Duodenal mucosa (tissue), 2 donors: Measurements from ENCODE around the gene PRKCZ.

Experiments used
- H3K27ac ChIP-seq: one replicate; pipeline ENCODE4 v1.7.0; 2013; ENCODE audit warnings: low read depth, low read length
- H3K27me3 ChIP-seq, 2 donors: one replicate each; pipeline ENCODE4 v1.7.0; 2013; ENCODE audit warnings: low read length in 2 of 2, control low read depth in 1 of 2; ENCODE audit not compliant: insufficient read depth in 2 of 2, control insufficient read depth in 1 of 2
- H3K36me3 ChIP-seq, 2 donors: one replicate each; pipeline ENCODE4 v1.7.0; 2013; ENCODE audit warnings: low read length in 2 of 2, control low read depth in 1 of 2; ENCODE audit not compliant: insufficient read depth in 2 of 2, control insufficient read depth in 1 of 2
- H3K4me1 ChIP-seq, 2 donors: one replicate each; pipeline ENCODE4 v1.7.0; 2013; ENCODE audit warnings: low read length in 2 of 2, control low read depth in 1 of 2; ENCODE audit not compliant: insufficient read depth in 2 of 2, control insufficient read depth in 1 of 2
- H3K4me3 ChIP-seq, 2 donors: one replicate each; pipeline ENCODE4 v1.7.0; 2013; ENCODE audit warnings: low read length in 2 of 2, low read depth in 1 of 2
- H3K9ac ChIP-seq, 2 donors: one replicate each; pipeline ENCODE4 v1.7.0; 2013; ENCODE audit warnings: low read length in 2 of 2, low read depth in 1 of 2
- H3K9me3 ChIP-seq, 2 donors: one replicate each; pipeline ENCODE4 v1.7.0; 2013; ENCODE audit warnings: low read length in 2 of 2, control low read depth in 1 of 2; ENCODE audit not compliant: control insufficient read depth in 1 of 2

The PRKCZ gene

DNA sequence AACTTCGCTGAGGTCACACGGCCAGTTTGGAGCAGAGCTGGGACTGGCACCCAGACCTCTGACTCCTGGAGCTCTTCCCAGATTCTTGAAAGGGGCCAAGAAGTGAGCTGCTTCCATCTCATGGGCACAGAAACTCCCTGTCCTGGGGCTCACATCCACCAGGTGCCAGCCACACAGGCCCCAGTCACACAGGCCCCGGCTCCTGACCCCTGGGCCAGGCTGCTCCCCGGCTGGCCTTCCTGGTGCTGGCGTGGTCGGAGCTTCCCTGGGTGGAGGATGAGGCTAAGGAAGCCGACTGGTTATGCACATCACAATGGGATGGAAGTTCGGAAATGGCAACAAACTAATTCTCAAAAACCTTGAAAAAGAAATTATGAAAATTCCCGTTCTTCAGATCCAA lies 34.1 kb upstream of the PRKCZ start:
- no peak overlapping the region for H3K9ac ChIP-seq
- H3K27me3 ChIP-seq: peaks cover 50 to 52% of the 10 kb centered on the region in 2 donors
- no peak overlapping the region for H3K27ac ChIP-seq
- H3K4me1 ChIP-seq: peaks cover 0 to 3% of the 10 kb centered on the region in 2 donors
- H3K9me3 ChIP-seq: no peaks in the 10 kb centered on the region
- no peaks in the 10 kb centered on the region for H3K36me3 ChIP-seq
- no peak overlapping the region for H3K4me3 ChIP-seq

DNA sequence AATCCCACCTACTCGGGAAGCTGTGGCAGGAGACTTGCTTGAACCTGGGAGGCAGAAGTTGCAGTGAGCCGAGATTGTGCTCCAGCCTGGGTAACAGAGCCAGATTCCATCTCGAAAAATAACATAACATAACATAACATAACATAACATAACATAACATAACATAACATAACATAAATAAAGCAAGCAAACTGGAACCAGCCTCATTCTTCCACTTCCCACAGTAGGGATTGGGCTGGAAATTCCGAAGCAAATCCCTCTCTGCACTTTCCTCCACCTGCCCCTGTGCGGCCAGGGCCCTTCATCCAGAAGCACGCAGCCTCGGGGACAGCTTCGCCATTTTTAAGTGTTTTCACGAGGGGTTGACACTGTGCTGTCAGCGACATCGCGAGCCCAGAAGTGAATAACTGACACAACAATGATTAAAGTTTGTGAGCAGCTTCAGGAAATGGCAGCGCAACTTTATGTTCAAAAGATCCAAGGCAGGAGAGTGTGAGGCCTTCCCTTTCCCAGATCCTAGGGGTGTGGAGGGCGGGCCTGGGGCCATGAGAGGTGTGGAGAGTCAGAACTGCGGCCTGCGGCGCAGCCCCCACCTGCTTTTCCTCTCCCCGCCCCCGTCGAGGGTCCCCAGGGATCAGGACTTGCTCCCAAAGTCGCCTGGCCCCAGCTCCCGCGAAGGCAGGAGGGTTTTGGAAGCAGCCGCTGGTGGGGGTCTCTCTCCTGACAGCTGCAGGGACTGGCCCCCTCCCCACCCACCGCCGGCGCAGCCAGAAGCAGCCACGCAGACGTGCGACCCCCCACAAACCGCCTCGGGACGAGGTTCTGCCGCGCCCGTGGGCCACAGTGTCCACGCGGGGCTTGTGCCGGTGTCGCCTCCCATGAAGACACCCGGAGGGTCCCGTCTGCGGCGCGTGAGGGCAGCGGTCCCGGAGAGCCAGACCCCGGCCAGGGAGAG lies 31.7 kb upstream of the PRKCZ start:
- H3K4me3 ChIP-seq: no peak overlapping the region
- no peak overlapping the region for H3K9ac ChIP-seq
- H3K36me3 ChIP-seq: no peaks in the 10 kb centered on the region
- H3K9me3 ChIP-seq: no peaks in the 10 kb centered on the region
- H3K27ac ChIP-seq: no peak overlapping the region
- H3K4me1 ChIP-seq: peaks cover 0 to 7% of the 10 kb centered on the region in 2 donors
- peaks cover 54 to 62% of the 10 kb centered on the region in 2 donors for H3K27me3 ChIP-seq

DNA sequence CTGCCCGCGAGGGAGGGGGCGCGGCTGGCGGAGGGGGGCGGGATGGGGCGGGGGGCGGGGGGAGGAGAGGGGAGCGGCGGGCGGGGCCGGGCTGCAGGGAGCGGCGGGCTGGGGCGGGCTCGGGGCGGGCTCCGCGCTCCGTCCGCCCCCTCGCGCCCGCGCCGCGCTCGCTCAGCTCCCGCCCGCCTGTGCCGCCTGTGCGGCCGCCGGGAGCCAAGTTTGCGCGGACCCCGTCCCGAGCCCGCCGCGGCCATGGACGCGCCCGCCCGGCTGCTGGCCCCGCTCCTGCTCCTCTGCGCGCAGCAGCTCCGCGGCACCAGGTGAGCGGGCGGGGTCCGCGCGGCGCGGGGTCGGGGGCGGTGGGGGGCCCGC lies 31.1 kb upstream of the PRKCZ start, which contains the start of gene GABRD:
Gene GABRD, plus strand, starts transcription at position 174 of the 372 bp plus-strand sequence. Its CDS starts 79 bp downstream, at position 253.
- Histone ChIP-seq H3K9ac (no peak within 1 kb of the TSS), H3K4me1 (peaks cover 0 to 7% of the 10 kb centered on the region in 2 donors), H3K27me3 (peaks cover 54 to 62% of the 10 kb centered on the region in 2 donors), H3K4me3 (no peak within 1 kb of the TSS), H3K9me3 (no peaks in the 10 kb centered on the region), H3K36me3 (no peaks in the 10 kb centered on the region), H3K27ac (no peak within 1 kb of the TSS)

DNA sequence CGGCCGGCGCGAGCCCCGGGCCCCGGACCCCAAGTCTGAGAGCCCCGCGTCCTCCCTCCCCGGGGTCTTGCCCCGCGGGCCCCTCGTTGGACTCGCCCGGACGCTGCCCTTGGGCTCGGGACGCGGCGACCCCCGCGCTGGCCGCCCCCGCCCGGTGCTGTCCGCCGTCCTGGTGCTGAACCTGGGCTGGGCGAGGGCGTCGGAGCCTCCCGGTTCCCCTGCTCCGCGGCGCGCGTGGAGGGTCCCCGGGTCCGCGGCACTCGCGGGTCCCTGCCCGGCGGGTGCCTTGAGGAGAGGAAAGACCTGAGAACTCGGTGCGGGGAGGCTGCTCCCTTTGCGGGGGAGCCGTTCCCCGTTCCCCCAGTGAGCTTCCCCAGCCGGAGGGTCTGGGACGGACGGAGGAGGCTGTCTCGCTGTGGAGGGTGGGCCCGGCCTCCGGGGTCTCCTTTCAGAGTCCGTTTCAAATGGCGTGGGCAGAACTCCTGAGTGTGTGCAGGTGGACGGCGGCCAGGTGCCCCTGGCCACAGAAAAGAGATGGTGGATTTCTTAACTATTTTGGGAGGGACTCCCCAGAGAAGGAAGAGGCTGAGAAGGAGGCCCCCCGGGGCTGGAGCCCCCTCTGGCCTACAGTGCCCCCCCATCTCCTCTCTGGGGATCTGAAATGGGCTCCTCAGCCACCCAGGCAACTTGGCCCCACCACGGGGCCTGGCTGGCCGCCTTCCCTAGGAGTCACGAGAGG lies 30.5 kb upstream of the PRKCZ start:
- H3K36me3 ChIP-seq: no peaks in the 10 kb centered on the region
- no peak overlapping the region for H3K9ac ChIP-seq
- no peaks in the 10 kb centered on the region for H3K9me3 ChIP-seq
- peaks cover 0 to 7% of the 10 kb centered on the region in 2 donors for H3K4me1 ChIP-seq
- peaks cover 48 to 62% of the 10 kb centered on the region in 2 donors for H3K27me3 ChIP-seq
- no peak overlapping the region for H3K27ac ChIP-seq
- no peak overlapping the region for H3K4me3 ChIP-seq

DNA sequence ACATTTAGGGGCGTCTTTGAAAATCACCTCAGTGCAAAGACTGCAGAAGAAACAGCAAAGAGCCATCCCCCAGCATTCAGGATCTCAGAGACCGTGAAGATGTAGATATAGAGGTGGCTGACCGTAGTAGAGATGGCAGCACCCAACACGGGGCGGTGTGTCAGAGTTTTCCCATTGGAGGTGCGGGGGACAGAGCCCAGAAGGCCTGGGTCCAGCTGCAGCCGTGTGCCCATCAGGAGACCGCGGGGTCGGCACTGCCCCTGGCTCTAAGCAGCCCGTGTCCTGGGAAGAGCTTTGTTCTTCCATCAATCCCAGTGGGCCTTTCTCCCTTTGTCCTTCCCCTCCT lies 29.9 kb upstream of the PRKCZ start:
- peaks cover 43 to 56% of the 10 kb centered on the region in 2 donors for H3K27me3 ChIP-seq
- no peak overlapping the region for H3K4me3 ChIP-seq
- H3K27ac ChIP-seq: no peak overlapping the region
- H3K9me3 ChIP-seq: no peaks in the 10 kb centered on the region
- no peak overlapping the region for H3K9ac ChIP-seq
- H3K4me1 ChIP-seq: peaks cover 0 to 9% of the 10 kb centered on the region in 2 donors
- H3K36me3 ChIP-seq: no peaks in the 10 kb centered on the region

DNA sequence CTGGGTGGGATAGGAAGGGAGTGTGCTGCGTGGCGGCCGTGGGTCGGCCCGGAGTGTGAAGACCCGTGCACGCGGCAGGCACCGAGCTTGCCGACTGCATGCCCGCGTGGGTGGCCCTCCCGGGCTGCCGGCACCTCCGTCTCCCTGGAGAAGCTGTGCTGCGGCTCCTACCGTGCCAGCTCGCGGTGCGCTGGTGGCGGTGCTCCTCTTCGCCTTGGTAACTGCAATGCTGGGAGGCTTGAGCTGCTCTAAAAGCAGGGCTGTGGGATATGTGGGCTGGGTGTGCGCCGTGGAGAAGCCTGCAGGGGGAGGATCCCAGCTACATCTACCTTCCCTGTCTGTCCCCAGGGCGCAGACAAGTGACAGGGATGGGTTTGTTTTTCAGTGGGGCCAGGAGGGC lies 28.7 kb upstream of the PRKCZ start:
- Histone ChIP-seq H3K27ac (no peak overlapping the region), H3K36me3 (no peaks in the 10 kb centered on the region), H3K4me3 (no peak overlapping the region), H3K9me3 (no peaks in the 10 kb centered on the region), H3K4me1 (peaks cover 0 to 12% of the 10 kb centered on the region in 2 donors), H3K9ac (no peak overlapping the region), H3K27me3 (peaks cover 36 to 46% of the 10 kb centered on the region in 2 donors)

DNA sequence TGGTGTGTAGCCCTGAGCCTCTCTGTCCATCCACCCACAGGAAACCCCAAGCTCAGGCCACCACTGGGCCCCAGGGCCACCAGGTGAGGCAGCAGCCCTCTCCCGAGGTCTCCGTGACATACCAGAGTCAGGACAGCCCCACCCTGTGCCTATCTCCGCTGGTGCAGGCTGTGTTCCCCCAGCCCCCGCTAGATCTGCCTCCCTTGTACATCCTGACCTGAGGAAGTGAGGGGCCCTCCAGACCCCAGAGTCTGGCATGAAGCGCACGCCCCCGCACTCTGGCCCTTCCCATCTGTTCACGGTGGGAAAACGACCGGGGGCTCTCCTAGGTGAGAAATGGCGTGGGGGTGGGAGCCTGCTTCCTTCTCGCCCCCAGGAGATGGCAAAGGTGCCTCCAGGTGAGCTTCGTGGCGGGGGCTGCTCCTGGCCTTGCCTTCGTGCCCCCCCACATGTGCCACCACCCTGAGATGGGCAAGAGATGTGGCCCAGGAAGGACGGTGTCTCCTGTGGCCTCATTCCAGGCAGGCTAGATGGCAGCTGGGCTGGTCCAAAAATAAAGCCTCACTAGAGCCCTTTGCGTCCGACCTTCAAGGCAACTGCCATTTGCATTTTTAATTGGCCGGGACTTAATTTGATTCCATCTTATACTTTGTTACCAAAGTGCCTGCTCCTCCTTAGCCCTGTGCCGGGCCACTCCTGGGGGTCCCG lies 28.0 kb upstream of the PRKCZ start:
- no peaks in the 10 kb centered on the region for H3K9me3 ChIP-seq
- H3K9ac ChIP-seq: no peak overlapping the region
- no peak overlapping the region for H3K27ac ChIP-seq
- no peak overlapping the region for H3K4me3 ChIP-seq
- peaks cover 35 to 43% of the 10 kb centered on the region in 2 donors for H3K27me3 ChIP-seq
- H3K4me1 ChIP-seq: peaks cover 0 to 12% of the 10 kb centered on the region in 2 donors
- no peaks in the 10 kb centered on the region for H3K36me3 ChIP-seq

DNA sequence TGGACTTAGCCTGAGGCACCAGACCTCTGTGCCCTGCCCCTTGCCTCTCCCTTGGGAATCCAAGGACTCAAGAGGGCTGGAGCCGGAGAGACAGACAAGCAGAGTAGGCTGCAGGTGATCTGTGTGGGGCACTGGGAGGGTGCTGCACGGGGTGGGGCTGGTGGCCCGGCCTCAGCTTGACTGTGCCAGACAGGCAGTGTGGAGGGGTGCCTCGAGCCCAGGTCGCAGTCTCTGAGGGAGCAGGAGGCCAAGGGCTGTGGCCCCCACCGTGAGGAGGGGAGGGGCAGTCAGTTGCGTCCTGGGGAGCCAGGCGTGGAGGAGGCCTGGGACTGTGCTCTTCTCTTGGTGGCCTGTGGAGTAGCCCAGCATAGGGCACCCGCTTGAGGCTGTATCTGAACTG lies 27.0 kb upstream of the PRKCZ start:
- peaks cover 27 to 34% of the 10 kb centered on the region in 2 donors for H3K27me3 ChIP-seq

DNA sequence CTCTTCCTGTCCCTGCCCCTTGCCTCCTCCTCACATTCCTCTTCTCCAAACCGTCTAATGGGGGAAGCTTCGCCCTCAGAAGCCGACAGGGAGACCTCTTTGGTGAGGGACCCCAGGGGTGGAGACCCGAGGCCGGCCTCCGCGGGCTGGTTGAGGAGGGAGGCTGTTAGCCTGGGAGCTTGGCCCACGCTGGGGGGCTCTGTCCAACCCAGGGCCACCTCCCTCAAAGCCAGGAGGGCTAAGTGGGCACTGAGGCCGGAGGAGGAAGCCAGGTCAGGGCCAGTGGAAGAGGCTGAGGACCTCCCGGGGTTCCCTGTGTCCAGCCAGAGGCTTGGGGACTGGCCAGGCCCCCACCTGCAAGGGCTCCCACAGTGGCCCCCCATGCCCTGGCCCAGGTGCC lies 25.8 kb upstream of the PRKCZ start:
- Histone ChIP-seq H3K4me3 (no peak overlapping the region), H3K36me3 (no peaks in the 10 kb centered on the region), H3K27ac (no peak overlapping the region), H3K9me3 (no peaks in the 10 kb centered on the region), H3K4me1 (peaks cover 0 to 12% of the 10 kb centered on the region in 2 donors), H3K27me3 (peaks cover 20 to 26% of the 10 kb centered on the region in 2 donors), H3K9ac (no peak overlapping the region)

More for the DNA sequence above, 27.0 kb upstream of the PRKCZ start:
- no peaks in the 10 kb centered on the region for H3K9me3 ChIP-seq
- no peaks in the 10 kb centered on the region for H3K36me3 ChIP-seq
- no peak overlapping the region for H3K27ac ChIP-seq
- peaks cover 0 to 12% of the 10 kb centered on the region in 2 donors for H3K4me1 ChIP-seq
- no peak overlapping the region for H3K9ac ChIP-seq
- H3K4me3 ChIP-seq: no peak overlapping the region
